K562 treated with DMSO at 1 percent for 4 hours (cell line): Measurements from ENCODE around the gene DDX28. TPM values are rescaled to one million over a fixed set of nuclear protein-coding genes. Genes with fewer than 3 reads are reported as not detected.

Source experiments
- total RNA-seq: library from RNA; unstranded; fragments of 300-600 nt; gene quantifications from 2 replicates; pipeline ENCODE4 v1.2.3, GENCODE V29; 2022; ENCODE audit not compliant: insufficient read depth

Gene DDX28, protein sequence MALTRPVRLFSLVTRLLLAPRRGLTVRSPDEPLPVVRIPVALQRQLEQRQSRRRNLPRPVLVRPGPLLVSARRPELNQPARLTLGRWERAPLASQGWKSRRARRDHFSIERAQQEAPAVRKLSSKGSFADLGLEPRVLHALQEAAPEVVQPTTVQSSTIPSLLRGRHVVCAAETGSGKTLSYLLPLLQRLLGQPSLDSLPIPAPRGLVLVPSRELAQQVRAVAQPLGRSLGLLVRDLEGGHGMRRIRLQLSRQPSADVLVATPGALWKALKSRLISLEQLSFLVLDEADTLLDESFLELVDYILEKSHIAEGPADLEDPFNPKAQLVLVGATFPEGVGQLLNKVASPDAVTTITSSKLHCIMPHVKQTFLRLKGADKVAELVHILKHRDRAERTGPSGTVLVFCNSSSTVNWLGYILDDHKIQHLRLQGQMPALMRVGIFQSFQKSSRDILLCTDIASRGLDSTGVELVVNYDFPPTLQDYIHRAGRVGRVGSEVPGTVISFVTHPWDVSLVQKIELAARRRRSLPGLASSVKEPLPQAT
- total RNA-seq: 7.1 and 7.7 TPM in 2 replicates

DNA sequence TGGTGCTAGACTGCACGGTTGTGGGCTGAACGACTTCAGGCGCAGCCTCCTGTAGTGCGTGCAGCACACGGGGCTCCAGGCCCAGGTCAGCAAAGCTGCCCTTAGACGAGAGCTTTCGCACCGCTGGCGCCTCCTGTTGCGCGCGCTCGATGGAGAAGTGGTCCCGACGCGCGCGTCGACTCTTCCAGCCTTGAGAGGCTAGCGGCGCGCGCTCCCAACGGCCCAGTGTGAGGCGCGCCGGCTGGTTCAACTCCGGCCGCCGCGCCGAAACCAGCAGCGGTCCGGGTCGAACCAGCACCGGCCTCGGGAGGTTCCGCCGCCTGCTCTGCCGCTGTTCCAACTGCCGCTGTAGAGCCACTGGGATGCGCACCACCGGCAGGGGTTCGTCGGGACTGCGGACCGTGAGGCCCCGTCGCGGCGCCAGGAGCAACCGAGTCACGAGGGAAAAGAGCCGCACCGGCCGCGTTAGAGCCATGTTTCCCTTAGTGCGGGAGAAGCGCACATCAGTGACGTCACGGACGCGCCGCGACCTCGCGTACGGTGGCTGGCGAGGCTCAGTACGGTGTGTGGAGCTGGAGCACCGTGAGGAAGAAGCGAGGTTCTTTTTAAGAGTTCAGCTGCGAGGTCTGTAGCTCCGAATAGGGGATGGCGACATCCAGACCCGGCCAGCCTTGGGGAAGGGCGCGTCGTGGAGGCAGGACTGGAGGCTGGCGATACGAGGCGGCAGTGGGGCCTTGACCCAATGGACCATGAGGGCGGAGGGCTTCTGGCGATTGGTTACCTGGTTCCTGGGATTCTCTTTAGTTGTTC is at the start of gene DDX28, which contains the start of gene DUS2:
Gene DDX28 (minus strand): TSS at position 505 of the 810 bp plus-strand sequence. CDS start 30 bp downstream, at position 475.
Gene DUS2 (plus strand): TSS at position 557 of the 810 bp plus-strand sequence. CDS start 14,740 bp downstream, outside the sequence.

DNA sequence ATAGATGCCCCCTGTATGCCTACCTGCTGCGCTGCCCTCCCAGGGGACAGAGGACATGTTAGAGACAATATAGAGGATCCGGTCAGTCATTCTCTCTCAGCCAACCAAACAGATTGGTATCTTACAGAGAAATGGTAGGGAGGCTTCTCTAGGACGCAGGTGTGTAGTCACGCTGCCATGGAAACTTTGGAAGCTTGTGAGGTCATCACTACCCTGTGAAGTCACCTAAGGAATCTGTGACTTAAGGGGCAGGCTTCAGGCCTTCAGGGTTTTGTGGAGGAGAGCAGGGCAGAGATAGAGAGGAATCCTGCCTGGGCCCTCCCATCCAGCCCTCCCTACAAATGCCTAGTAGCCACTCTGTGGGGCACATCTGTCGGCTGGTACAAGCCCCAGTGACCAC is 7.4 kb downstream of the DDX28 start, which contains the start of gene DPEP2NB:
Gene DPEP2NB (minus strand): TSS at position 231 of the 400 bp plus-strand sequence. CDS start 141 bp downstream, at position 90.

DNA sequence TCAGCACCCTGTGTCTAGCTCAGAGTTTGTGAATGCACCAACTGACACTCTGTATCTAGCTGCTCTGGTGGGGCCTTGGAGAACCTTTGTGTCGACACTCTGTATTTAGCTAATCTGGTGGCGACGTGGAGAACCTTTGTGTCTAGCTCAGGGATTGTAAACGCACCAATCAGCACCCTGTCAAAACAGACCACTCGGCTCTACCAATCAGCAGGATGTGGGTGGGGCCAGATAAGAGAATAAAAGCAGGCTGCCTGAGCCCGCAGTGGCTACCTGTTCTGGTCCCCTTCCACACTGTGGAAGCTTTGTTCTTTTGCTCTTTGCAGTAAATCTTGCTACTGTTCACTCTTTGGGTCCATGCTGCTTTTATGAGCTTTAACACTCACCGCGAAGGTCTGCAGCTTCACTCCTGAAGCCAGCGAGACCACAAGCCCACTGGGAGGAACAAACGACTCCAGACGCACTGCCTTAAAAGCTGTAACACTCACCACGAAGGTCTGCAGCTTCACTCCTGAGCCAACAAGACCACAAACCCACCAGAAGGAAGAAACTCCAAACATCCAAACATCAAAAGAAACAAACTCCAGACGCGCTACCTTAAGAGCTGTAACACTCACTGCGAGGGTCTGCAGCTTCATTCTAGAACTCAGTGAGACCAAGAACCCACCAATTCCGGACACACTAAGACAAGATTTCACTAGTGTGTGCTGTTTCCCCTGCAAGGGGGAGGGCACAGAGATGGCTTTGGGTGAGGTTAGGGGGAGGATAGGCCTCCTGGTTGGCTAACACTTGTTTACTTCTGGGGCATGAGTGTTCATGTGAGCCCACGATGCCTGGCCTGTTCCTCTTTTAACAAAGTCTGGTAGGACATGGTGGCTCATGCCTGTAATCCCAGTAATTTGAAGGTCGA is 24.0 kb downstream of the DDX28 start, which contains the start of gene DPEP2:
Gene DPEP2 (minus strand): TSS at position 706 of the 910 bp plus-strand sequence. CDS start 6,272 bp downstream, outside the sequence.

DNA sequence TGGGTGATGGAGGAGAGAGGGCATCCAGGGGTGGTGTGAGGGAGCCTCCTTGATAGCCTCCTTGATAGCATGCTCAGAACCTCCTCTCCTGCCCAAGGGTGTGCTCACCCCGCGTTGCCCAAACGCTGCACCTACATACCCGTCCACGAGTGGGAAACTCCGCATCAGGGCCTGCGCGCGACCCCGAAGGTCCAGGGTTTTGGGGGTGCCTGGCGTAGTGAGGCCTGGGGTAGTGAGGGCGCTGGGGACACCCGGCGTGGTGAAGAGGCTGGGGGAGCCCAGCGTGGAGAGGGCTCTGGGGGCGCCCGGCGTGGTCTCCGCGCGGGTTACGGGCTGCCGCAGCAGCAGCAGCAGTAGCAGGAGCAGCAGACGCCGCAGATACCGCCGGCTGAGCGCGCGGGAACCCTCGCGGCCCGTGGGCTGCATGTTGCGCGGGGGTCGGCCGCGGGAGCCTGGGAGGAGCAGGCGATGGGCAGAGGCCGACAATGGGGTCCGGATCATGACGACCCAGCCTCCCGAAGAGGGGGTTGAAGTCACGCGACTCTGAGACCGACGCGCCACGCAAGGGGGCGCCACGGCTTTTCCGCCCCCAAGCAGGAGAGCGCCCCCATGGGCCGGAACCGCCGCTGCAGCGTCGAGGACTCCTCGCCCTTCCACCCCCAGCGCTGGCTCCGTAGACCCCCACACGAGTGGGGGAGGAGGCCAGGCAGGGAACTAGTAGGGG is 42.9 kb downstream of the DDX28 start, which contains the start of gene DPEP3:
Gene DPEP3 (minus strand): TSS at position 545 of the 724 bp plus-strand sequence. CDS start 119 bp downstream, at position 426.

Other genes starting within 250 kb of the DDX28 start
- gene RANBP10, start 216.7 kb downstream of the DDX28 start, total RNA-seq: 16.0 and 17.3 TPM in 2 replicates
- not detected in 2 replicates for gene TSNAXIP1, start 216.3 kb downstream of the DDX28 start, total RNA-seq
- 30.6 and 38.0 TPM in 2 replicates for gene THAP11, start 180.9 kb downstream of the DDX28 start, total RNA-seq
- 55.8 and 76.4 TPM in 2 replicates for gene NUTF2, start 176.3 kb downstream of the DDX28 start, total RNA-seq
- 48.7 and 59.8 TPM in 2 replicates for gene CENPT, start 175.5 kb downstream of the DDX28 start, total RNA-seq
- gene EDC4, start 150.2 kb downstream of the DDX28 start, total RNA-seq: 65.6 and 82.6 TPM in 2 replicates
- 2.7 and 3.7 TPM in 2 replicates for gene NRN1L, start 138.3 kb downstream of the DDX28 start, total RNA-seq
- 26.3 and 27.7 TPM in 2 replicates for gene PSKH1, start 130.0 kb downstream of the DDX28 start, total RNA-seq
- 1.2 and 2.2 TPM in 2 replicates for gene CTRL, start 91.4 kb downstream of the DDX28 start, total RNA-seq
- gene PSMB10, start 86.4 kb downstream of the DDX28 start, total RNA-seq: 72.6 and 86.4 TPM in 2 replicates
- gene LCAT, start 79.1 kb downstream of the DDX28 start, total RNA-seq: 4.0 and 9.4 TPM in 2 replicates
- 12.2 and 12.7 TPM in 2 replicates for gene SLC12A4, start 54.6 kb downstream of the DDX28 start, total RNA-seq
- gene DPEP3, start 42.7 kb downstream of the DDX28 start, total RNA-seq: not detected in 2 replicates
- 1.9 and 3.3 TPM in 2 replicates for gene DPEP2, start 23.7 kb downstream of the DDX28 start, total RNA-seq
- gene DPEP2NB, start 7.3 kb downstream of the DDX28 start, total RNA-seq: not detected in 2 replicates
- gene DUS2, start 52 bp upstream of the DDX28 start, total RNA-seq: 8.7 and 10.7 TPM in 2 replicates
- gene NFATC3, start 62.1 kb upstream of the DDX28 start, total RNA-seq: 24.7 and 30.6 TPM in 2 replicates
- not detected in 2 replicates for gene ESRP2, start 212.9 kb upstream of the DDX28 start, total RNA-seq
- gene PLA2G15, start 222.1 kb upstream of the DDX28 start, total RNA-seq: 25.0 and 27.8 TPM in 2 replicates
- 16.5 and 27.2 TPM in 2 replicates for gene SLC7A6, start 241.3 kb upstream of the DDX28 start, total RNA-seq